HG03354 (cell line): ENCODE results near the gene HOXD11.

Source experiments
- ATAC-seq: cut with Tn5 transposase; IDR thresholded peaks from one replicate; pipeline ENCODE4 v1.9.1; 2021; ENCODE audit warnings: mild to moderate bottlenecking; ENCODE audit not compliant: unreplicated experiment, poor library complexity, severe bottlenecking

The HOXD11 gene

GRCh38 chr2:176117162-176117822, 10.2 kb downstream of the HOXD11 start:
- no peak for ATAC-seq

- ATAC-seq, result no peak
Measured at GRCh38 chr2:176117823-176118371, 10.8 kb downstream of the HOXD11 start.

DNA sequence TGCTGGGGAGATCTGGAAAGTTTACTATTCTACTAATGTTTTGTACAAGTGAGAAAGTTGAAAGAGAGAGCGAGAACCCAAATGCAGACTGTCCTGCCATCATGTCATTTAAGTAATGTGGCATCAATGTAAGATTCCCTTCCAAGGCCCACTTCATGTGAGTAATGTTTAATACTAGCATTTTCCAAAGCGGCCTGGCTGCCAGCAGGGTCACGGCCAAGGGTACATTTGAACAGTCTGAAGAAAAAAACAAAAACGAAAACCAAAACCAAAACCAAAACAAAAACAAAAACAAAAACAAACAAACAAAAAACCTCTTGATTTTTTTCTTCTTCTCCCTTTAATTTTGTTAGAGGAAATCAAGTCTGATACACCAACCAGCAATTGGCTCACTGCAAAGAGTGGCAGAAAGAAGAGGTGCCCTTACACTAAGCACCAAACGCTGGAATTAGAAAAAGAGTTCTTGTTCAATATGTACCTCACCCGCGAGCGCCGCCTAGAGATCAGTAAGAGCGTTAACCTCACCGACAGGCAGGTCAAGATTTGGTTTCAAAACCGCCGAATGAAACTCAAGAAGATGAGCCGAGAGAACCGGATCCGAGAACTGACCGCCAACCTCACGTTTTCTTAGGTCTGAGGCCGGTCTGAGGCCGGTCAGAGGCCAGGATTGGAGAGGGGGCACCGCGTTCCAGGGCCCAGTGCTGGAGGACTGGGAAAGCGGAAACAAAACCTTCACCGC, 11.7 kb downstream of the HOXD11 start:
- ATAC-seq, result no peak

DNA sequence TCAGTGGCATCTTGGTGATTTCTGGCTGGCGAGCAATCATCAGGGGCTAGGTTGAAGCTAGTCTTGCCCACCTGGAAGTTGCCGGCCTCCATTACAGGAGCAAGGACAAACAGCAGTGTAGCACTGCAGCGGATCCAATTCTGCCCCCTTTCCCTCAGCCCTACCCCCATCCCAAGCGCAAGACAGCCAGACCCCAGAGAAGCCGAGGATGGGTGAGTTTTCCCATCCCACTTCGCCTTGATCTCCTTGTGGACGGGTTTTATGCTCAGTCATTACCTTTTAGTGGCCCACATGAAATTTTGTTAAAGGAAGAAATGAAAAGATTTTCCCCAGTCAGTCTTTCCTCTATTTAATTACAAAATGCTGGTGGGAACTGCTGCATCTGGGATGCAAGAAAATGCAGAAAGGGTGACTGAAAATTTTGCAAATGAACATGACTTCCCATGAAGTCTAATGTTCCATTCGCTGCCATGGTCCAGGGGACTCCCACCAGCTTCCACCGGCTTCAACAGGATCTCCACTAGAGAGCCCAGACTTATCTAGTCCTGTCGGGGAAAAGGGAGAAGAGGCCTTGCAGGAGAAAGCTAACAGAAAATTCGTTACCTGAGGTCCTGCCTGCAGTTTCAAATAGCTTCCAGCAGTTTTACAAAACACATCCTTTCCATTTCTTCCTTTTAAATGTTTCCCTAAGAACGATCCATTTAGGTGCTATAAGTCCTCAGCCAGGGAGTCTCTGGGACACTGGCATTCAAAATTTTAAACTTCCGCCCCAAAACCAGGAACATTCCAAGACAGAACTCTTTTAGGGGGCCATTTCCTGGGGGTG, 13.5 kb downstream of the HOXD11 start:
- ATAC-seq, result no peak

- ATAC-seq, result no peak
Measured at GRCh38 chr2:176121190-176122051, 14.3 kb downstream of the HOXD11 start.

- no peak for ATAC-seq
Measured at GRCh38 chr2:176122052-176122682, 15.1 kb downstream of the HOXD11 start.

DNA sequence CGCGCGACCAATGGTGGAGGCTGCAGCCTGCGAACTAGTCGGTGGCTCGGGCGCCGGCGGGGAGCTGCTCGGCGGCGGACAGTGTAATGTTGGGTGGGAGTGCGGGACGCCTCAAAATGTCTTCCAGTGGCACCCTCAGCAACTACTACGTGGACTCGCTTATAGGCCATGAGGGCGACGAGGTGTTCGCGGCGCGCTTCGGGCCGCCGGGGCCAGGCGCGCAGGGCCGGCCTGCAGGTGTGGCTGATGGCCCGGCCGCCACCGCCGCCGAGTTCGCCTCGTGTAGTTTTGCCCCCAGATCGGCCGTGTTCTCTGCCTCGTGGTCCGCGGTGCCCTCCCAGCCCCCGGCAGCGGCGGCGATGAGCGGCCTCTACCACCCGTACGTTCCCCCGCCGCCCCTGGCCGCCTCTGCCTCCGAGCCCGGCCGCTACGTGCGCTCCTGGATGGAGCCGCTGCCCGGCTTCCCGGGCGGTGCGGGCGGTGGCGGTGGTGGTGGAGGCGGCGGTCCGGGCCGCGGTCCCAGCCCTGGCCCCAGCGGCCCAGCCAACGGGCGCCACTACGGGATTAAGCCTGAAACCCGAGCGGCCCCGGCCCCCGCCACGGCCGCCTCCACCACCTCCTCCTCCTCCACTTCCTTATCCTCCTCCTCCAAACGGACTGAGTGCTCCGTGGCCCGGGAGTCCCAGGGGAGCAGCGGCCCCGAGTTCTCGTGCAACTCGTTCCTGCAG, 15.8 kb downstream of the HOXD11 start, which contains the start of gene HOXD9:
TSS of gene HOXD9 (plus strand) at position 37 of the 728 bp plus-strand sequence. CDS start at position 87, 50 bp downstream.
- ATAC-seq, result no peak

GRCh38 chr2:176123411-176124109, 16.5 kb downstream of the HOXD11 start:
- no peak for ATAC-seq

DNA sequence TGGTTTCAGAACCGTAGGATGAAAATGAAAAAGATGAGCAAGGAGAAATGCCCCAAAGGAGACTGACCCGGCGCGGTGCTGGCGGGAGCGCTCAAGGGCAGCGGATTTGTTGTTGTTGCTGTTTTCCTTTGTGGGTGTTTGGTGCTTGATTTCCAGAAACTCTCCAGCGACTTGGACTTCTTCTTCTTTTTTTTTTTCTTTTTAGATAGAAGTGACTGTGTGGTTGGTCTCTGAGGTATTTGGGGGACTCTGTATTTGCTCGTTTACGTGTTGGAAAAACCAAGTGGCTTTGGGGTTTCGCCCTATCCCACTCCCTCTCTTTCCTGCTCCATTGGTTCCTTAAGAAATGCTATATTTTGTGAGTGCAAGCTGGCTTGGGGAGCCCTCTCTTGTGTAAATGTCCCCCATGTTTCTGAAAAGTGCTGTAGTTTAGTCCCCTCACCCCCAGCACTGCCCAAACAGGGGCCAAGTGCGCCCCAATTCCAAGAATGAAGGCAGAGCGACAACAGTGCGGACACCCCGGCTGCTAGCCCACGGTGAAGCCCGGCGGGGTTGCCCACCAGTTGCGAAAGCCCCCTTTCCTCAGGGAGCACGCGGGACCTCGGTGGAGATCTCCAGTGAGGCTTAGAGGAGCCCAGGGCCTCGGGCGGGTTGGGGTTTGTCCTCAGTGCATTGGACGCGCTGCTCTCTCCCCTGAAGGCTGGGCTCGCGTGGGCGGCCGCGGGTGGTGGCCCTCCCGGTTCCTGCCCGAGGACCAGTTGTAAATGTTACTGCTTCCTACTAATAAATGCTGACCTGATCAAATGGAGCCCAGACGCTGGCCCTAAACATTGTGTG, 17.2 kb downstream of the HOXD11 start:
- no peak for ATAC-seq

DNA sequence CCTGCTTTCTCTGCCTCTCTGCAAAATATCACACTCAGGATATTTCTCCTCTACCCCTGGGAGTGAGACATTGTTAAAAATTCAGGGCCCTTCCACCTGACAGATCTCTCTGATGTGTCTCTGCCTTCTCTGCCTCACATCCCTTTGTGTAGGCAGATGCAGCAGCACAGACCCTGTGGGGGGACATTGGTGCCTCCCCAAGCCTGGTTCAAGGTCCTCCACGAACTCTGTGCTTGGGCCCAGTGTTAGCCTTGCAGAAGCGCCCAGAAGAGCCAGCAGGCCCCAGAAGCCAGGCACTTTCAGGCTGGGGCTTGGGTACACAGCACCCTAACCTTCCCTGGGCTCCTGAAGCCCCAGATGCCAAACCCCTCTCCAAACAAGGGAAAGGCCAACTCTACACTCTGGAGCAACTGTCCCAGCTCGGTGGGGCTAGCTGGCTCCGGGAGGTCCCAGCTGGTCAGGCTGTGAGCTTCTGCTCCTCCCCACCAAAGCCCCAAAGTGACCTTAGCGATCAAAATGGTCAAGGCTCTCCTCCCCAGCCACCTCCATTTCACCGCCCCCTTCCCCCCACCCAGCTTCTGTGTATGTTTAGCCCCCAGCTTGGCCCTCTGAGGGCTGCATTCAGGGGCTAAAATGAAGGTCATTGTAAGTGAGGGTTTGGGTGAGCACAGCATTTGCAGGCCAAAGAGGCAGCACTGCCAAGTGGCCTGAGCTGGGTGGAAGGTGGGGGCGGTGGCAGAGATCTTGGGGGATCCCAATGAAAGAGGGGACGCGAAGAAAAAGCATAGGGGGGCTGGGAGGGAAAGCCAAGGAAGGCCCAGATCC, 18.1 kb downstream of the HOXD11 start:
- no peak for ATAC-seq

DNA sequence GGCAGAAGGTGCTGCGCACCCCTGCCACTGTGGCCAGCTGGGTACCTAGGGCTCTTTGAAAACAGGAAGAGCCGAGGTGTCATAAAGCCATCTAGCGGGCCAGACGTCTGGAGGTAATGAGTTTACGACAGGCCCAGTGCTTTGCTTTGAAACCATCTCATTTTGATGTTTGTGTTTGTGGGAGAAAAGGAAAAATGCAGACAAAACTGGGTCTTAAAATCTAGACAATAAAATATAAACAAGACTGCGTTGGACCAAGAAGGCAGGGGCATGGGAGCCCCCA, 18.6 kb downstream of the HOXD11 start:
- no peak for ATAC-seq

DNA sequence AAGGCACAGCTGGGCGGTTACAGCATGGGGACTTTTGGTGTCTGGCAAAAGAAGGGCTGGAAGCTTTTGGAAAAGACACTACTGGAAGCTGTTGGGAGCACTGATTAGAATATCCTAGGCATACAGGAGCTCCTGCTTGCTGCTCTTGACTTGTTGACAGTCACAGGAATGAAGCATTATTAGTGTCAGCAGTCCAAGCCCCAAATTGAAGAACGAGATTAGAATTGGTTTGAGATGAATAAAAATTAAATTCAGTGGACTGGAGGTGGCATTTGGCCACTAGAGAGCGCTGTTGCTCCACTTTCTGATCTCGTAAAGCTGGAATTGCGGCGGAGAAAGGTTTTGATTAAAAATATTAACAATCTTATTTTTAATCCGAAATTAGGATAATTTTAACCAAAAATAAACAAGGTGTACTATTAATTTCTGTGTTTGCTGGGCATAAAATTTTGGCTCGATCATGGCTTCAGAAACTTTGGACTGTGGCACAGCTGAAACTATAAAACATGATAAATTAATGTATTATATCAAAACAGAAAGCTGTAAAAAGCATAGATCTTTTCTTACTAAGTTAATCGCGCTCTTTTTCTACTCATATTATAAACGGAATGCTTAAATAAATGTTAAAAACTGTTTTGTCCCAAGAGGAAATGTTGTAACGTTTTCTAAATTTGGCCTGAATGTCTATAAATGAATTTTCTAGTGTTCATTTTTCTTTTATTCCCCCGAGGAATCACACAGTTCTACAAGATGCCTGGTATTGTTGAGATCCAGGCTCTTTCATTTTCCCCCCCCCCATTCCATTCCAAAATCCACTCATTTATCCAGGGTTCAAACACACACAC, 20.1 kb downstream of the HOXD11 start:
- ATAC-seq, result no peak

- no peak for ATAC-seq
Measured at GRCh38 chr2:176127774-176128072, 20.6 kb downstream of the HOXD11 start.

DNA sequence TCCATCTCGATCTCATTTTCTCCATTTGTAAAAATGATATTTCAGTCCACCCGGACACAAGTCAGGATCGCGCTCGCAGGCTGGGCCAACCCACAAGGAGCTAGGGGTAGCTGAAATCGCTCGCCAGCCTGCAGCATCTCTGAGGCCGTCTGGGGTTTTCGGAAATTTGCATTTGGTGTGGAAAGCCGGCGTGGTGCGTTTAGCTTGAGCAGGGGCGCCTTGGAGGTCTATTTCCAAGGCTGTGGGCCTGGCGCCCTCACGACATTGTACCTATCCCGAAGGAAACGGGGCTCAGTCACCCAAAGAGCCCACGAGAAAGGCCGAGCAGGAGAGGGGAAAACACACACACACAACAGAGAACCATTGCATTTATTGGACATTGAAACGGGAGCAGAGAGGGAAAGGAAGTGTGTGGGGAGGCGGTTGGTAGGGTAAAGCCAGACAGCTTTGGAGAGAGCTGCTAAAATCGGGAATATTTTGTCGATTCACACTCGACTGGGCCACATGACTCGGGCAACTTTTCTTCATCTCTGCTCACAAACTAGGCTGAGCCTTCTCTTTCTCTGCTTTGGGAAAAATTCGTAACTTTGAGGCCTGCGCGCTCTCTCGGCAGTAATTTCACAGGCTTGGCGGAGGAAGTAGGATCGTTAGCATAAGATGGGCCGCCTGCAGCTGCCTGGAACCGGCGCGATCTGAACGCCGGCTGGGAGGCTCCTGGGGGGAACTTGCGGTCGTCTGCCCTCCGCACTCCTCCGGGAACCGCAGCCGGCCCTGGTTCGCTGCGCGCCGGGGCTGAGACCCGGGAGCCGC, 21.3 kb downstream of the HOXD11 start:
- no peak for ATAC-seq
